GM21447 (cell line): ENCODE results near the gene STXBP2.

Experiments used
- ATAC-seq: cut with Tn5 transposase; IDR thresholded peaks from one replicate; pipeline ENCODE4 v1.9.1; 2021; ENCODE audit not compliant: unreplicated experiment

Gene STXBP2

DNA sequence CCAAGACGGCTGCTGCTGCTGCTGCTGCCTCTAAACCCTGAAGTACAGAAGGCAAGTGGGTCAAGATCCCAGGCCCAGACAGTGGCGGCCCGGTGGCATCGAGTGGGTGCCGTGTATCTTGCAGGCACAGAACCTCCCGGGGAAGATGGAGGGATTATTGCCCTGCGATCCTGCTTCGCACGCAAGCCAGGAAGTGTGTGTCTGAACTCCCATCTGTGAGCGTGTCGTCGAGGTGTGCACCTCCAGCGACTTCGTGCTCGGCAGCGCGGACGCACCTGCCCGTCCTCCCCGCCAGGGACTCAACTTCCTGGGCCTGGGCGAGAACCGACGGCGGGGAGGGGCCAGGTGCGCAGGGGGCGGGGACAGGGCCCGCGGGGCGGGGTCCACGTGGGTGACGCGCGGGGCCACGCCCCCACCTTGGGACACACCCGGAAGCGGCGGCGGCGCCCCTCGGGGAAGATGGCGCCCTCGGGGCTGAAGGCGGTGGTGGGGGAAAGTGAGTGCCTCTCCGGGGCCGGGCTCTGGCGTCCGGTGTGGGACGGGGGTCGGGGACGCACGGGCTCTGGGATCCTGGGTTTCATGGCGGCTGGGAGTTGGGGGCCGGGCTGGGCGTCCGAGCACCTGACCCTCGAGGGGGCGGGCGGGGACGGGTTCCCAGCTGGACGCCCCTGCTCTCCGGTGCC is at the start of gene STXBP2:
TSS of gene STXBP2 (plus strand) at position 420 of the 683 bp plus-strand sequence. CDS start at position 460, 40 bp downstream.
- ATAC-seq = no peak

DNA sequence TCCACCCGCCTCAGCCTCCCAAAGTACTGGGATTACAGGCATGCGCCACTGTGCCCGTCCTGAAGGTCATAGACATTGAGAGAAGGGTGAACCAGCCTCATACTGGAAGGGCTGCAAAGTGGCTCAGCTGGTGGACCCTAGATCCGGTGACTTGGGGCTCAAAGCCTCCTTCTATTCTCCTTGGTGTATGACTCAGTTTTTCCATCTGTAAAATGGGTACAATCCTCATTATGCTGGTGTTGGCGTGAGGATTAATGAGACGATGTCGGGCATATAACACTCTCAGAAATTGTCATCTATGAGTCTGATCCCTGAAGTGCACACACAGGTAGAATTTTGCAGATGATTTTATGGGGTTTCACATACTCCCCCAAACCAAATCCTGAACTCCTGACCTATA is 47.1 kb upstream of the STXBP2 start:
- no peak for ATAC-seq

GRCh38 chr19:7590256-7590655 is 46.7 kb upstream of the STXBP2 start:
- ATAC-seq = no peak

DNA sequence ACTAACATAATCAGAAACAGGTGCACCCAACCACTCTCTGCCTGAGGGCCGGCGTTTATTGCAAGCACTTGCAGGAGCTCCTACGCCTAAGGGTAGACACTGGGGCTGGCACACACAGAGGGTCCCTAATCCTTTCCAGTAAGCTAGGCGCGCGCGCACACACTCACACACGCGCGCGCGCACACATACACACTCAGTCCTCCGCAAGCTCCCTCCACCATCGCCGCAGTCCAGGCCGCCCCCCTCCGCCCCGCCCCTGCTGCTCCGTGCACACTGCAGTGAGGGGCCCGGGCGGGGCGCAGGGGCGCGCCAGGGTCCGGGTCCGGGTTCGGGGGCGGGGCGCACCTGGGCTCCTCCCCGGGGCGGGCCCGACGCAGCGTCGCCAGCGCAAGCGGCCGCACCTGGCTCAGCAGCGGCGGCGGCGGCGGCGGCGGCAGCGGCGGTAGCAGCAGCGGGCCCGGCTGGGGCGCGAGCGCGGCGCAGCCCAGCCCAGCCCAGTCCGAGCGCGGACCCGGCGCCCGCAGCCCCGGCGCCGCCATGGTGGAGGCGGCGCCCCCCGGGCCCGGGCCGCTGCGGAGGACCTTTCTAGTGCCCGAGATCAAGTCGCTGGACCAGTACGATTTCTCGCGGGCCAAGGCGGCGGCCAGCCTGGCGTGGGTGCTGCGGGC is 41.3 kb upstream of the STXBP2 start, which contains the start of gene CAMSAP3:
TSS of gene CAMSAP3 (plus strand) at position 398 of the 668 bp plus-strand sequence. CDS start at position 538, 140 bp downstream.
- no peak for ATAC-seq

GRCh38 chr19:7596211-7596937 is 40.5 kb upstream of the STXBP2 start:
- ATAC-seq = no peak

DNA sequence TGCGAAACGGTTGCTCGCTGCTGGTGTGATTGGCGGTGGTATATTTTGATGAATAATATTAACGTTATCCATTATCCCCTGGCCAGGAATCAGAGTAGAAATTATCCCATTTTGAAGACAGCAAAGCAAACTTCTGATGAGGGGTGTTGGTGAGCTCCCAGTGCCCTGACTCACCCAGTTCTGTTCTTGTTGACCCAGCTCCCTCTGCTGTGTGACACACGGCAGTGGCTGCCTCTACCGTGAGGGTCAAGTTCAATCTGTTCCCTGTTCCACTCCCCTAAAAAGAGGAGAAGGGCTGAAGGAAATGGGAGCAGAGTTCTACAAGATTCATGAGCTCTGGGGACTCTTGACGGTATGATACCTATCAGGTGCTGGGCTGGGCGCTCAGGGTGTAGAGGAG is 39.2 kb upstream of the STXBP2 start:
- no peak for ATAC-seq

DNA sequence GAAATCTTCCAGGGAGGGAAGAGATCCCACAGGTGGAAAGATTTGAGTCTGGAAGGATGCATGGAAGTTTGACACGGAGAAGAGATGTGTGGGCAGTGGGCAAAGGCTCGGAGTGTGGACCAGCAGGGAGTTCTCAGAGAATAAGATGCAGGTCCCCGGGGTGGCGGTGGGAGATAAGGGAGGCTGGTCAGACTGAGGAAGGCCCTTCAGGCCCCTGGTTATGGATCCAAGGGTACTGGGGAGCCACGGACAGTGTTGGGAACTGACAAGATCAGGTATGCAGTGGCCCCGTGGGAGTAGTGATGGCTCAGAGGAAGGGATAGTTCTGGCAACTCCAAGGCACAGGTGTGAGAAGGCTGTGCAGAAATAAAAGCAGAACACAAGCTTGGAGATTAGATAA is 38.7 kb upstream of the STXBP2 start:
- ATAC-seq = no peak

GRCh38 chr19:7600721-7601120 is 36.2 kb upstream of the STXBP2 start:
- ATAC-seq = no peak

- no peak for ATAC-seq
Observed at GRCh38 chr19:7602240-7602934, 34.5 kb upstream of the STXBP2 start.

DNA sequence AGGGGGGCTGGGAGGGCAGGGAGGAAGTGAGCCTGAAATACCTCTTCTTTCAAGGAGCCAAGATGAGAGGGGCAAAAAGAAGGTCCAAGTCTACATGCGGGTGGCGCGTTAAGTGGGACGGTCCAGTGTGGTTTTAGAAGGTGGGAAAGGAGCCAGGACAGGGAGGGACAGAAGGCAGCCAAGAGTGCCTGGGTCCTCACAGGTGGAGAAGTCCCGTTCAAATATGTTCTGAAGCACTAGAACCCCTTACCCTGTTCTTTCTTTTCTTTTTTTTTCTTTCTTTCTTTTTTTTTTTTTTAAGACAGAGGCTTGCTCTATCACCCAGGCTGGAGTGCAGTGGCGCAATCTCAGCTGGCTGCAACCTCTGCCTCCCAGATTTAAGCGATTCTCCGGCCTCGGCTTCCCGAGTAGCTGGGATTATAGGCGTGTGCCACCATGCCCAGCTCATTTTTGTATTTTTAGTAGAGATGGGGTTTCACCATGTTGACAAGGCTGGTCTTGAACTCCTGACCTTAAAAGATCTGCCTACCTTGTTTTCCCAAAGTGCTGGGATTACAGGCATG is 33.9 kb upstream of the STXBP2 start:
- ATAC-seq = no peak

DNA sequence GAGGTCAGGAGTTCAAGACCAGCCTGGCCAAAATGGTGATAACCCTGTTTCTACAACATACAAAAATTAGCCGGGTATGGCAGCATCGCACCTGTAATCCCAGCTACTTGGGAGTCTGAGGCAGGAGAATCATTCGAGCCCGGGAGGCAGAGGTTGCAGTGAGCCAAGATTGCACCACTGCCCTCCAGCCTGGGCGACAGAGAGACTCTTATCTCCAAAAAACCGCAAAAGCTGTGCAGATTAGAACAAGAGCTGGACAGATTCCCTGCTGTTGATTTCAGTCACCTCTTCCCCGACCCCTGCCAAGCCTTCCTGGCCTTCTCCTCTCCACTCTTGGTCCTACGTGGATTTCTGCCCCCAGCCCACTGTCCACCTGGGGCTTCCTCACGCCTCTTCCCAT is 33.0 kb upstream of the STXBP2 start:
- ATAC-seq = no peak

- no peak for ATAC-seq
Observed at GRCh38 chr19:7605490-7606222, 31.3 kb upstream of the STXBP2 start.

DNA sequence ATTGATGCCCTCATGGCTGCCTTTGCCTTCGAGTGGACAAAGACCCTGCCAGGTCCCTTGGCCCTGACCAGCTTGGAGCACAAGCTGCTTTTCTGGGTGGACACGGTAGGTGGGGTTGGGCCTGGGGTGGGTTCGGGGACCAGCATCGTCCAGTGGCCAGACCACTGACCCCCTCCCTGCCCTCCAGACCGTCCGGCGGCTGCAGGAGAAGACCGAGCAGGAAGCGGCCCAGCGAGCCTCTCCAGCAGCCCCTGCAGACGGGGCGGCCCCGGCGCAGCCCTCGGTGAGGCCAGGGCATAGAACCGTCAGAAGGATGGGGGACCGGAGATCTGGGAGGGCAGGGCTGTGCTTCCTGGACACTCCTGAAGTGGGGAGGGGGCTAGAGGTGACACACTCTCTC is 30.6 kb upstream of the STXBP2 start:
- no peak for ATAC-seq

GRCh38 chr19:7607212-7607873 is 29.6 kb upstream of the STXBP2 start:
- ATAC-seq = no peak

DNA sequence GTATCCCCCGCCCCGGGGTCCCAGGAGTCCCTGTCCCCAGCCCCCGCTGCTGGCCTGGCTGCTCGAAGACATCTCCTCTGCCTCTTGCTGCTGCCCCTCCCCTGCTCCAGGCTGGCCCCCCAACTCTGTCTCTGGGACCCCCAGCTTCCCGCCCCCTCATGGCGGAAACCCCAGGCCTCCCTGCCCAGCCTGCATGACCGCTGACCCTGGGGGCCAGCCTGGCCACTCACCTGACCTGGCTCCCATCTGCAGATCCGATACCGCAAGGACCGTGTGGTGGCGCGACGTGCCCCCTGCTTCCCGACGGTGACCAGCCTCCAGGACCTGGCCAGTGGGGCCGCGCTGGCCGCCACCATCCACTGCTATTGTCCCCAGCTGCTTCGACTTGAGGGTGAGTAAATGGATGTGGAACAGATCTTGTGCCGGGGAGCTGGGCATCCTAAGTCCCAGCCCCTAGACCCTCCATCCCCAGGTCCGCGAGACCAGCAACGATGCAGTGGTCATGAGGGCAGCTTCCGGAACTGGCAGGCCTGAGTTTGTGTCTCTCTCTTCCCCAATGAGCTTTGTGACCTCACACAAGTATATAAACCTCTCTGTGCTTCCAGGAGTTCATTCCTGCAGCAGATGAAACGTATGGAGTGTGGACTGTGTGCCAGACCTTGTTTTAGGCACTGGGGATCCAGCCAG is 28.9 kb upstream of the STXBP2 start:
- ATAC-seq = no peak

DNA sequence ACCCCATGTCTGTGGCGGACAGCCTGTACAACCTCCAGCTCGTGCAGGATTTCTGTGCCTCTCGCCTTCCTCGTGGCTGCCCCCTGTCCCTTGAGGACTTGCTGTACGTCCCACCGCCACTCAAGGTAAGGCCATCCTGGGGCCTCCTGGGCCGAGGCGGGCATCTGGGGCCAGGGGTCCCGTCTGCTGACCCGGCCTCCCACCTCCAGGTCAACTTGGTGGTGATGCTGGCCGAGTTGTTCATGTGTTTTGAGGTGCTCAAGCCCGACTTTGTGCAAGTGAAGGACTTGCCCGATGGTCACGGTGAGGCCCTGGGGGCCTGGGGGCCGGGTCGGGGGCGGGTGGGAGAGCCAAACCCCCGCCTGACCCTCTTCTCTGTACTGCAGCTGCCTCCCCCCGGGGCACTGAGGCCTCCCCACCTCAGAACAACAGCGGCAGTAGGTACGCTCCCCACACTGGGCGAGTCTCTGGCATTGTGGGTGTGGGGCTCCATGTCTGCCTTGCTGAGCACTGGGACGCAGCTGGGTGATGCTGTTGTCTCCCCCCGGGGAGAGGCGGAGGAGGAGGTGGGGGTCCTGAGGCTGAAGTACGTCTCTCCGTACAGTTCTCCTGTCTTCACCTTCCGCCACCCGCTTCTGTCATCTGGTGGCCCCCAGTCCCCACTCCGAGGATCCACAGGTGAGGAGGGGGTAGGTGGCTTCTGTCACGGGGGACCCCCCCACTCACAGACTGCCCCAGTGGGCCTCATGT is 26.2 kb upstream of the STXBP2 start:
- ATAC-seq = no peak

DNA sequence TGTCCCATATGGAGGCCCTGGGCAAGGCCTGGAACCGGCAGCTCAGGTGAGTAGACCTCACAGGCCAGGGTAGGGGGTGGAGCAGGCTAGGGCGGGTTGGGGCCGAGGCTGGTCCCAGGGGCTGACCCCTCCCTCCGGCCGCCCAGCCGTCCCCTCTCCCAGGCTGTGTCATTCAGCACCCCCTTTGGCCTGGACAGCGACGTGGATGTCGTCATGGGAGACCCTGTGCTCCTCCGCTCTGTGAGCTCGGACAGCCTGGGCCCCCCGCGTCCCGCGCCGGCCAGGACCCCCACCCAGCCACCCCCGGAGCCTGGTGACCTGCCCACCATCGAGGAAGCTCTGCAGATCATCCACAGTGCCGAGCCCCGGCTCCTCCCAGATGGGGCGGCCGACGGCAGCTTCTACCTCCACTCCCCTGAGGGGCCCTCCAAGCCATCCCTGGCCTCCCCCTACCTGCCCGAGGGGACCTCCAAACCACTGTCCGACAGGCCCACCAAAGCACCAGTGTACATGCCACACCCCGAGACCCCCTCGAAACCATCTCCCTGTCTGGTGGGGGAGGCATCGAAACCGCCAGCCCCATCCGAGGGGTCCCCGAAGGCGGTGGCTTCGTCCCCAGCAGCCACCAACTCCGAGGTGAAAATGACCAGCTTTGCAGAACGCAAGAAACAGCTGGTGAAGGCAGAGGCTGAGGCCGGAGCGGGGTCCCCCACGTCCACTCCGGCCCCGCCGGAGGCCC is 25.2 kb upstream of the STXBP2 start:
- ATAC-seq = no peak
